Coronary artery (tissue), 2 donors: ENCODE data around the gene ASTL.

Experiments used
- DNase-seq: peaks from one replicate; pipeline ENCODE4 v3.0.0-alpha.2; 2017; ENCODE audit warnings: low spot score
- H3K27ac ChIP-seq, 2 donors: fragments of 200-600 bp; sonication (generic); one replicate each; pipeline ENCODE4 v1.5.1; 2016 to 2019
- H3K4me3 ChIP-seq: fragments of 200-600 bp; sonication (generic); 2 replicates; pipeline ENCODE4 v1.5.1; 2016; ENCODE audit warnings: mild to moderate bottlenecking, moderate library complexity
- CTCF ChIP-seq: fragments of 200-600 bp; sonication (generic); IDR thresholded peaks from one replicate; pipeline ENCODE4 v1.5.1; 2019; ENCODE audit warnings: antibody characterized with exemption

The ASTL gene

DNA sequence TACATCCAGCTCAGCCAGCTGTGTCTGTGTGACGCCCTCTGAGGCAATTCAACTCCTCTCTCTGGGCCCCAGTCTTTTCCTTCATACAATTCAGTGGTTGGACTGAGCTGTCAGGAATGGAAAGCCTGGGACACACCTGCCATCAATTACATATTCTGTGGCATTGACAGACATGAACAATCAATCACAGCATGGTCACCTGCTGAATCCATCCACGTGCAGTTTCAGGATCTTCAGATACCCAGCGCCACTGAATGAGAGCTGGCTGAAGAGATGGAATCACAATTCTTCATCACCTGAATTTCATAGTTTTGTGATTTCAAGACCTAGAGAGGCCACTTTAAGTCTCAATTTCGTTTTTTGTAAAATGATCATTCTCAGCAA lies 27.1 kb downstream of the ASTL start:
- no peak for TF ChIP-seq CTCF
- H3K27ac ChIP-seq, result no peak overlapping the region
- H3K4me3 ChIP-seq, result no peak overlapping the region
- DNase-seq, result no peak

GRCh38 chr2:96110621-96111256 lies 27.6 kb downstream of the ASTL start:
- no peak for DNase-seq
- no peak for TF ChIP-seq CTCF
- Histone ChIP-seq H3K4me3 (no peak overlapping the region), H3K27ac (no peak overlapping the region)

DNA sequence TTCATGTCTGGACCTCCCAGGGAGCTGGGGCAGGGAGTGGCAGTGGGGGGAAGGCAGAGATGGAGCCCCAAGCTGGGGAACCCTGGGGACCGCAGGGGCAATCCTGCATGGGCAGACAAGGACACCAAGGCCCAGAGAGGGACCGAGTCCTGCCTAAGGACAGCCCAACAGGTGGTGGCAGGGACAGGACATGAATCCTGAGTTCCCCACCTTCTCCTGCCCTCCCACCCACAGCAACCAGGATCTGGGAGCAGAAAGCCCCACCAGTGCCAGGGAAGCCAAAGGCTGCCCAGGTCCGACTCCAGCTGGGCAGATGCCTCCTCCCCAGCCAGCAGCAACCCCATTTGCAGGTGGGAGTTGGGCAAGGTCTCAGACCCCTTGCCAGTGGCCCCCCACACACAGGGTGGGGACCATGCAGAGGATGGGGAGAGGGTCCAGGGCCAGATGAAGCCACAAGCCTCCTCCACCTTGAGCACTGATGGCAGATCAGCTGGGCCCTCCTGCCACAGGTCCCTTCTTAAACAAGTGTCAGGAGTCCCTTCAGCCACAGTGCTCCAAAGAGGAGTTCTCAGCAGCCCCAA lies 28.3 kb downstream of the ASTL start:
- no peak for DNase-seq

GRCh38 chr2:96109361-96109680 lies 29.0 kb downstream of the ASTL start:
- H3K4me3 ChIP-seq, result no peak overlapping the region
- no peak for DNase-seq
- TF ChIP-seq CTCF, result no peak
- H3K27ac ChIP-seq, result peak overlapping the region in 1 of 2 donors; percentile 70

More for the DNA sequence above, 28.3 kb downstream of the ASTL start:
- H3K27ac ChIP-seq, result peak overlapping the region in 1 of 2 donors; percentile 70
- TF ChIP-seq CTCF, result no peak
- H3K4me3 ChIP-seq, result no peak overlapping the region

DNA sequence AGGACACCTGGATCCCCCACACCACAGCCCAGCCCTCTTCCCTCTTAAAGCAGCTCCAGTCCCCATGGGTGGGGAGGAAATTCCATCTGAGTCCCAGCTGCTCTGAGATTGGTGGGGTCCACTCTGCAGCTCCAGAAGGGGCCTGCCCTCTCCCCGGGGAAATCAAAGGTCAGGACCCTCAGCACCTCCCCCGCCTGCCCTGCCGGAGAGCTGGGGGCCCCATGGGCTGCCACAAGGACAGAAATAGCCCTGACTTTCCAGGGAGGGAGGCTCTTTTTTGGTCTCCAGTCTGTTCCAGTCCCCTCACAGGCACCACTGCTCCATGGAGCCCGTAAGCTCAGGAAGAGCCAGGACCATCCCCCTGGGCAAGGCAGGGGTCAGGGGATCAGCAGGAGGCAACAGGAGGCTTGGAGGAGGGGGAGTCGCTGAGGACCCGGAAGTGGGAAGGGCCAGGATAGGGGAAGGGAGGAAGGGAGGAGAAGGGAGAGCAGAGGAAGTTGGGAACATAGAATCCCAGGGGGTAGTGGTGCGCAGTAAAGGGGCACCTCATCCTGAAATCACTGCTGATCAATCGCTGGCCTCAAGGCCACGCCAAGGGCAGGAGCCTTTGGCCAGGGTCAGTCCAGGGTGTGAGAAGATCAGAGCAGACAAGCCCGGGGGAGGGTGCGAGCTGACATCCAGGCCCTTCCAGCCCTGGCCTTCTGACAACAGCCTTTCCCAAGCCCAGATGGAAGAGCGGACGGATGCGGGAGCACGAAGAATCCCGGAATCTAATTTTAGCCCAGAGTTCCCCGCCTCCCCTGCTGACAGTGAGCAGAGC lies 29.6 kb downstream of the ASTL start:
- Histone ChIP-seq H3K4me3 (no peak overlapping the region), H3K27ac (peak overlapping the region in 1 of 2 donors; percentile 70)
- DNase-seq, result no peak
- TF ChIP-seq CTCF, result no peak

DNA sequence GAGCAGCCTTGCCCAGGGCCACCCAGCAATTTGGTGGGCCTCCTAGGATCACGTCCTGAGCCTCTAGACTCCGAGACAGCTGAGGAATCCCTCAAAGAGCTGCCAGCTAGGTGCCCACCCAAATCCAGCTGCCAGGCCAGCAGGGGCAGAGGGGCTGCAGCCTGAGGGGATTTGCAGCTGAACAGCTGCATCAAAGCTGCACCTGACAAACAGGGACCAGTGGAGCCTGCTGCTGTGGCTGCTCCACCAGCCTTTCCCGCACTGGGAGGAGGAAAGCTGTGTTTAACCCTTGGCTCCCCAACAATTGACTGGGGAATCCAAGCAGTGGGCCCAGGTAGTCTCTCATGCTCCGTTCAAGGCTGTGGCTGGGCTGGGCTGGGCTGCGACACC lies 30.2 kb downstream of the ASTL start:
- no peak for DNase-seq
- no peak overlapping the region for H3K4me3 ChIP-seq
- no peak overlapping the region for H3K27ac ChIP-seq
- no peak for TF ChIP-seq CTCF

GRCh38 chr2:96107708-96108065 lies 30.6 kb downstream of the ASTL start:
- H3K4me3 ChIP-seq, result no peak overlapping the region
- no peak for DNase-seq
- no peak overlapping the region for H3K27ac ChIP-seq
- no peak for TF ChIP-seq CTCF
